Kidney (tissue), 14 donors: ENCODE measurements around the gene SMCR8. TPM values are rescaled to one million over a fixed set of nuclear protein-coding genes. Genes with fewer than 3 reads are reported as not detected.

Experiments used
- DNase-seq, 5 donors: peaks; one replicate each; pipeline ENCODE4 v3.0.0-alpha.2; 2013 to 2020
- FAIRE-seq: peaks from 2 replicates; lab custom pipeline; 2012; peaks lifted over from hg19 to GRCh38; lab: Jason Lieb, UNC
- H3K27ac ChIP-seq, 2 donors: one replicate each; pipeline ENCODE4 v1.7.0; 2013; ENCODE audit warnings: low read depth in 2 of 2, low read length in 2 of 2, inconsistent platforms in 1 of 2
- H3K27me3 ChIP-seq: one replicate; pipeline ENCODE4 v1.7.1; 2013; ENCODE audit warnings: low read length, inconsistent platforms; ENCODE audit not compliant: control insufficient read depth, insufficient read depth
- H3K36me3 ChIP-seq, 3 donors: one replicate each; pipeline versions ENCODE4 v1.7.0 to v1.7.1; 2013; ENCODE audit warnings: low read length in 3 of 3, control low read depth in 1 of 3, inconsistent platforms in 1 of 3; ENCODE audit not compliant: insufficient read depth in 3 of 3, control insufficient read depth in 2 of 3
- H3K4me1 ChIP-seq, 3 donors: one replicate each; pipeline versions ENCODE4 v1.7.0 to v1.7.1; 2013; ENCODE audit warnings: low read length in 3 of 3, inconsistent platforms in 1 of 3, low read depth in 1 of 3; ENCODE audit not compliant: control insufficient read depth in 2 of 3, insufficient read depth in 2 of 3
- H3K4me3 ChIP-seq, 3 donors: one replicate each; pipeline versions ENCODE4 v1.7.0 to v1.8.1; 2013; ENCODE audit warnings: low read length in 3 of 3, control low read depth in 1 of 3, inconsistent platforms in 1 of 3
- H3K9ac ChIP-seq, 3 donors: one replicate each; pipeline versions ENCODE4 v1.7.0 to v1.7.1; 2013; ENCODE audit warnings: low read length in 3 of 3, control low read depth in 1 of 3, inconsistent platforms in 1 of 3
- H3K9me3 ChIP-seq, 3 donors: one replicate each; pipeline versions ENCODE4 v1.7.0 to v1.7.1; 2013; ENCODE audit warnings: low read length in 3 of 3, control low read depth in 1 of 3, inconsistent platforms in 1 of 3; ENCODE audit not compliant: control insufficient read depth in 2 of 3, insufficient read depth in 1 of 3
- CTCF ChIP-seq: IDR thresholded peaks from 3 replicates; pipeline ENCODE4 v1.5.1; 2012; ENCODE audit warnings: mild to moderate bottlenecking, moderate library complexity, borderline replicate concordance; ENCODE audit not compliant: insufficient read depth; ENCODE audit errors: extremely low read depth
- intact Hi-C: fragments of 100-400 bp; cut with DNase I; formaldehyde crosslinking; loops from one replicate; pipeline ENCODE4 v1.11.1; 2022
- polyA plus RNA-seq: library from polyadenylated mRNA; stranded (reverse); fragments of 350-450 nt; fragmentation: Illumina TruSeq; extraction: RNeasy Lipid Tissue Mini Kit (QIAGEN cat#74804); gene quantifications from one replicate; pipeline ENCODE4 v1.2.3, GENCODE V29; 2014; ENCODE audit warnings: low read depth, low replicate concordance; ENCODE audit not compliant: insufficient read depth
- total RNA-seq: library from RNA; stranded (reverse); fragmentation: NEBNext Ultra II Directional; extraction: Animal tissue kit (Norgen Biotek cat#: 25700); gene quantifications from one replicate; pipeline ENCODE4 v1.2.1, GENCODE V29; 2021
- donor health status: control.
- donor health status: control.
- donor health status: control.
- donor health status: control.
- donor health status: control.
- donor health status: DM: yes; HTN: yes; CAD: no.
- donor health status: Normal renal cell carcinoma (clear cell type).

SMCR8 gene
- total and polyA plus RNA-seq, 2 donors from 2014 or later, result 3.1 to 22.4 TPM

GRCh38 chr17:18309202-18309601, 5.9 kb upstream of the SMCR8 start:
- Histone ChIP-seq H3K36me3 (peaks cover 10 to 20% (median 16%) of the 10 kb centered on the region in 3 donors), H3K9me3 (no peaks in the 10 kb centered on the region), H3K27ac (no peak overlapping the region), H3K4me3 (no peak overlapping the region), H3K27me3 (no peaks in the 10 kb centered on the region), H3K9ac (no peak overlapping the region), H3K4me1 (peaks cover 0 to 15% (median 4%) of the 10 kb centered on the region in 3 donors)
- intact Hi-C loops, result no loop called here
- no peak for TF ChIP-seq CTCF
- FAIRE-seq (no peak), DNase-seq (no peak)

- peak in 2 of 5 donors; percentile 24 to 48 for DNase-seq
- Histone ChIP-seq H3K27ac (peak overlapping the region; percentile 44 to 92), H3K9ac (peak overlapping the region; percentile 72 to 91 (median 82)), H3K9me3 (no peaks in the 10 kb centered on the region), H3K4me1 (peaks cover 4 to 47% (median 24%) of the 10 kb centered on the region in 3 donors), H3K36me3 (peaks cover 2 to 22% (median 9%) of the 10 kb centered on the region in 3 donors), H3K27me3 (no peaks in the 10 kb centered on the region), H3K4me3 (peak overlapping the region; percentile 90 to 97 (median 91))
- FAIRE-seq, result no peak
- intact Hi-C loops, result no loop called here
- no peak for TF ChIP-seq CTCF
Observed at GRCh38 chr17:18314059-18314730, 898 bp upstream of the SMCR8 start.

GRCh38 chr17:18315562-18315922, 449 bp downstream of the SMCR8 start:
- Histone ChIP-seq H3K4me1 (peaks cover 4 to 52% (median 31%) of the 10 kb centered on the region in 3 donors), H3K4me3 (peak overlapping the region; percentile 90 to 97 (median 91)), H3K27me3 (no peaks in the 10 kb centered on the region), H3K9ac (peak overlapping the region; percentile 67 to 93 (median 88)), H3K9me3 (no peaks in the 10 kb centered on the region), H3K36me3 (peaks cover 2 to 22% (median 9%) of the 10 kb centered on the region in 3 donors), H3K27ac (peak overlapping the region; percentile 81 to 92)
- FAIRE-seq, result no peak
- peak in 1 of 5 donors; percentile 7 for DNase-seq
- intact Hi-C loops, result no loop called here
- no peak for TF ChIP-seq CTCF
